HEK293 (cell line): ENCODE measurements around the gene C7orf33.

Experiments
- HOXC10 ChIP-seq: sonication (generic); formaldehyde crosslinking; IDR thresholded peaks from 2 replicates; pipeline ENCODE4 v1.8.1; 2023; ENCODE audit warnings: mild to moderate bottlenecking, missing genetic modification reagents
- KLF1 ChIP-seq: fragments of 450-650 bp; formaldehyde crosslinking; IDR thresholded peaks from 2 replicates; pipeline ENCODE4 v1.5.1; 2016; ENCODE audit warnings: missing biosample characterization, missing genetic modification characterization
- OSR2 ChIP-seq: fragments of 450-650 bp; formaldehyde crosslinking; IDR thresholded peaks from 2 replicates; pipeline ENCODE4 v1.5.1; 2016; ENCODE audit warnings: missing biosample characterization, missing genetic modification characterization
- SETDB1 ChIP-seq: IDR thresholded peaks from one replicate; pipeline ENCODE4 v1.6.1; 2017; ENCODE audit warnings: mild to moderate bottlenecking, low read length, moderate library complexity, mixed read lengths; ENCODE audit not compliant: insufficient read length
- TRIM28 ChIP-seq: IDR thresholded peaks from 2 replicates; pipeline ENCODE4 v1.6.1; 2011; ENCODE audit warnings: low read length, control low read depth, borderline replicate concordance
- ZBTB1 ChIP-seq: fragments of 450-650 bp; formaldehyde crosslinking; IDR thresholded peaks from 2 replicates; pipeline ENCODE4 v1.5.1; 2016; ENCODE audit warnings: missing biosample characterization, missing genetic modification characterization
- ZBTB10 ChIP-seq: fragments of 450-650 bp; formaldehyde crosslinking; IDR thresholded peaks from 2 replicates; pipeline ENCODE4 v1.5.1; 2016; ENCODE audit warnings: missing biosample characterization, missing genetic modification characterization
- ZBTB20 ChIP-seq: fragments of 450-650 bp; formaldehyde crosslinking; IDR thresholded peaks from 2 replicates; pipeline ENCODE4 v1.5.1; 2016; ENCODE audit warnings: missing biosample characterization, missing genetic modification characterization
- ZBTB21 ChIP-seq: fragments of 450-650 bp; formaldehyde crosslinking; IDR thresholded peaks from 2 replicates; pipeline ENCODE4 v1.5.1; 2017; ENCODE audit warnings: missing biosample characterization, missing genetic modification characterization
- ZBTB44 ChIP-seq: fragments of 450-650 bp; IDR thresholded peaks from 2 replicates; pipeline ENCODE4 v1.5.1; 2018; ENCODE audit warnings: missing biosample characterization, mild to moderate bottlenecking, missing genetic modification characterization
- ZBTB7A ChIP-seq: fragments of 450-650 bp; formaldehyde crosslinking; IDR thresholded peaks from 2 replicates; pipeline ENCODE4 v1.5.1; 2016; ENCODE audit warnings: low read depth, missing biosample characterization, missing genetic modification characterization
- ZNF138 ChIP-seq: fragments of 450-650 bp; formaldehyde crosslinking; IDR thresholded peaks from 2 replicates; pipeline ENCODE4 v1.5.1; 2016; ENCODE audit warnings: missing biosample characterization, missing genetic modification characterization, borderline replicate concordance
- ZNF16 ChIP-seq: fragments of 450-650 bp; formaldehyde crosslinking; IDR thresholded peaks from 2 replicates; pipeline ENCODE4 v1.5.1; 2016; ENCODE audit warnings: low read depth, missing biosample characterization, missing genetic modification characterization
- ZNF184 ChIP-seq: fragments of 450-650 bp; IDR thresholded peaks from 2 replicates; pipeline ENCODE4 v1.5.1; 2018; ENCODE audit warnings: missing biosample characterization, mild to moderate bottlenecking, missing genetic modification characterization
- ZNF274 ChIP-seq, 2 experiments: fragments of 200-500 bp in 1 of 2; fragments of 450-650 bp in 1 of 2; sonication (Bioruptor generic) in 1 of 2; formaldehyde crosslinking in 1 of 2; IDR thresholded peaks; 2 replicates each; pipeline versions ENCODE4 v1.5.1 to v1.6.1; 2014 to 2016; ENCODE audit warnings: borderline replicate concordance in 1 of 2, inconsistent platforms in 1 of 2, low read length in 1 of 2, missing biosample characterization in 1 of 2, missing genetic modification characterization in 1 of 2
- ZNF394 ChIP-seq: fragments of 450-650 bp; formaldehyde crosslinking; IDR thresholded peaks from 2 replicates; pipeline ENCODE4 v1.5.1; 2016; ENCODE audit warnings: missing biosample characterization, missing genetic modification characterization, mild to moderate bottlenecking, moderate library complexity, borderline replicate concordance
- ZNF404 ChIP-seq: fragments of 450-650 bp; formaldehyde crosslinking; IDR thresholded peaks from 2 replicates; pipeline ENCODE4 v1.5.1; 2017; ENCODE audit warnings: missing biosample characterization, missing genetic modification characterization
- ZNF416 ChIP-seq: fragments of 450-650 bp; formaldehyde crosslinking; IDR thresholded peaks from 2 replicates; pipeline ENCODE4 v1.5.1; 2016; ENCODE audit warnings: missing biosample characterization, missing genetic modification characterization
- ZNF449 ChIP-seq: fragments of 450-650 bp; formaldehyde crosslinking; IDR thresholded peaks from 2 replicates; pipeline ENCODE4 v1.5.1; 2017; ENCODE audit warnings: missing biosample characterization, mild to moderate bottlenecking, missing genetic modification characterization, moderate library complexity
- ZNF555 ChIP-seq: fragments of 450-650 bp; formaldehyde crosslinking; conservative IDR thresholded peaks from 2 replicates; pipeline ENCODE4 v1.5.1; 2017; ENCODE audit warnings: missing biosample characterization, mild to moderate bottlenecking, missing genetic modification characterization, inconsistent platforms
- ZNF558 ChIP-seq: fragments of 450-650 bp; formaldehyde crosslinking; IDR thresholded peaks from 2 replicates; pipeline ENCODE4 v1.5.1; 2016; ENCODE audit warnings: missing biosample characterization, missing genetic modification characterization
- ZNF658 ChIP-seq: fragments of 450-650 bp; formaldehyde crosslinking; IDR thresholded peaks from 2 replicates; pipeline ENCODE4; 2016; ENCODE audit warnings: missing biosample characterization, missing genetic modification characterization
- ZNF677 ChIP-seq: fragments of 450-650 bp; IDR thresholded peaks from 2 replicates; pipeline ENCODE4 v1.5.0; 2018; ENCODE audit warnings: missing biosample characterization, mild to moderate bottlenecking, missing genetic modification characterization, moderate library complexity
- ZNF747 ChIP-seq: fragments of 450-650 bp; formaldehyde crosslinking; IDR thresholded peaks from 2 replicates; pipeline ENCODE4 v1.5.1; 2016; ENCODE audit warnings: missing biosample characterization, missing genetic modification characterization
- ZSCAN16 ChIP-seq: fragments of 450-650 bp; formaldehyde crosslinking; IDR thresholded peaks from 2 replicates; pipeline ENCODE4 v1.5.1; 2016; ENCODE audit warnings: missing biosample characterization, missing genetic modification characterization
- ZSCAN18 ChIP-seq: fragments of 450-650 bp; formaldehyde crosslinking; IDR thresholded peaks from 2 replicates; pipeline ENCODE4 v1.5.1; 2016; ENCODE audit warnings: missing biosample characterization, missing genetic modification characterization
- TF ChIP-seq, protein P1 (sequence below): fragments of 450-650 bp; formaldehyde crosslinking; IDR thresholded peaks from 2 replicates; pipeline ENCODE4 v1.5.1; 2016; ENCODE audit warnings: missing biosample characterization, missing genetic modification characterization
- TF ChIP-seq, protein P2 (sequence below): fragments of 450-650 bp; formaldehyde crosslinking; IDR thresholded peaks from 2 replicates; pipeline ENCODE4 v1.5.1; 2016; ENCODE audit warnings: missing biosample characterization, missing genetic modification characterization

C7orf33 gene

GRCh38 chr7:148623586-148624282 is 33.2 kb downstream of the C7orf33 start (continued):
- TF ChIP-seq ZBTB10 (tag by site-specific recombination) (no peak), ZNF138 (tag by site-specific recombination) (no peak), ZNF416 (no peak), ZBTB21 (no peak), ZNF404 (tag by site-specific recombination) (no peak), ZNF658 (tag by site-specific recombination) (no peak), ZNF677 (tag by site-specific recombination) (no peak), OSR2 (tag by site-specific recombination) (no peak; the same call in 1 of the 2 replicates), ZNF184 (tag by site-specific recombination) (no peak), ZNF16 (tag by site-specific recombination) (no peak), ZNF747 (tag by site-specific recombination) (no peak), ZNF449 (tag by site-specific recombination) (no peak), ZBTB20 (tag by site-specific recombination) (no peak), TRIM28 (peak; percentile 44; the same call in 1 of the 2 replicates), ZNF555 (tag by site-specific recombination) (no peak), ZNF274 (IDR thresholded peaks at IDR 0.05; ENCODE audit: low read length) (no peak), ZNF274 (tag by site-specific recombination; IDR thresholded peaks at IDR 0.05; ENCODE audit: borderline replicate concordance) (no peak), ZSCAN16 (tag by site-specific recombination) (no peak), ZBTB7A (tag by site-specific recombination) (no peak), KLF1 (tag by site-specific recombination) (no peak), ZNF558 (tag by site-specific recombination) (no peak), ZBTB1 (tag by site-specific recombination) (no peak), ZBTB44 (tag by site-specific recombination) (no peak), ZSCAN18 (tag by site-specific recombination) (no peak), HOXC10 (CRISPR knock-in tag) (no peak), SETDB1 (no peak), ZNF394 (peak; percentile 24; the same call in 1 of the 2 replicates)
- TF ChIP-seq, protein P1, sequence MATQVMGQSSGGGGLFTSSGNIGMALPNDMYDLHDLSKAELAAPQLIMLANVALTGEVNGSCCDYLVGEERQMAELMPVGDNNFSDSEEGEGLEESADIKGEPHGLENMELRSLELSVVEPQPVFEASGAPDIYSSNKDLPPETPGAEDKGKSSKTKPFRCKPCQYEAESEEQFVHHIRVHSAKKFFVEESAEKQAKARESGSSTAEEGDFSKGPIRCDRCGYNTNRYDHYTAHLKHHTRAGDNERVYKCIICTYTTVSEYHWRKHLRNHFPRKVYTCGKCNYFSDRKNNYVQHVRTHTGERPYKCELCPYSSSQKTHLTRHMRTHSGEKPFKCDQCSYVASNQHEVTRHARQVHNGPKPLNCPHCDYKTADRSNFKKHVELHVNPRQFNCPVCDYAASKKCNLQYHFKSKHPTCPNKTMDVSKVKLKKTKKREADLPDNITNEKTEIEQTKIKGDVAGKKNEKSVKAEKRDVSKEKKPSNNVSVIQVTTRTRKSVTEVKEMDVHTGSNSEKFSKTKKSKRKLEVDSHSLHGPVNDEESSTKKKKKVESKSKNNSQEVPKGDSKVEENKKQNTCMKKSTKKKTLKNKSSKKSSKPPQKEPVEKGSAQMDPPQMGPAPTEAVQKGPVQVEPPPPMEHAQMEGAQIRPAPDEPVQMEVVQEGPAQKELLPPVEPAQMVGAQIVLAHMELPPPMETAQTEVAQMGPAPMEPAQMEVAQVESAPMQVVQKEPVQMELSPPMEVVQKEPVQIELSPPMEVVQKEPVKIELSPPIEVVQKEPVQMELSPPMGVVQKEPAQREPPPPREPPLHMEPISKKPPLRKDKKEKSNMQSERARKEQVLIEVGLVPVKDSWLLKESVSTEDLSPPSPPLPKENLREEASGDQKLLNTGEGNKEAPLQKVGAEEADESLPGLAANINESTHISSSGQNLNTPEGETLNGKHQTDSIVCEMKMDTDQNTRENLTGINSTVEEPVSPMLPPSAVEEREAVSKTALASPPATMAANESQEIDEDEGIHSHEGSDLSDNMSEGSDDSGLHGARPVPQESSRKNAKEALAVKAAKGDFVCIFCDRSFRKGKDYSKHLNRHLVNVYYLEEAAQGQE (tag by site-specific recombination), result no peak
- TF ChIP-seq, protein P2, sequence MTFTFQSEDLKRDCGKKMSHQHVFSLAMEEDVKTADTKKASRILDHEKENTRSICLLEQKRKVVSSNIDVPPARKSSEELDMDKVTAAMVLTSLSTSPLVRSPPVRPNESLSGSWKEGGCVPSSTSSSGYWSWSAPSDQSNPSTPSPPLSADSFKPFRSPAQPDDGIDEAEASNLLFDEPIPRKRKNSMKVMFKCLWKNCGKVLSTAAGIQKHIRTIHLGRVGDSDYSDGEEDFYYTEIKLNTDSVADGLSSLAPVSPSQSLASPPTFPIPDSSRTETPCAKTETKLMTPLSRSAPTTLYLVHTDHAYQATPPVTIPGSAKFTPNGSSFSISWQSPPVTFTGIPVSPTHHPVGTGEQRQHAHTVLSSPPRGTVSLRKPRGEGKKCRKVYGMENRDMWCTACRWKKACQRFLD (tag by site-specific recombination), result no peak
